Measurements from ENCODE around the gene MMP25.

GRCh38 chr16:3026609-3027488 lies 19.5 kb upstream of the MMP25 start:
- TF ChIP-seq, protein P1, sequence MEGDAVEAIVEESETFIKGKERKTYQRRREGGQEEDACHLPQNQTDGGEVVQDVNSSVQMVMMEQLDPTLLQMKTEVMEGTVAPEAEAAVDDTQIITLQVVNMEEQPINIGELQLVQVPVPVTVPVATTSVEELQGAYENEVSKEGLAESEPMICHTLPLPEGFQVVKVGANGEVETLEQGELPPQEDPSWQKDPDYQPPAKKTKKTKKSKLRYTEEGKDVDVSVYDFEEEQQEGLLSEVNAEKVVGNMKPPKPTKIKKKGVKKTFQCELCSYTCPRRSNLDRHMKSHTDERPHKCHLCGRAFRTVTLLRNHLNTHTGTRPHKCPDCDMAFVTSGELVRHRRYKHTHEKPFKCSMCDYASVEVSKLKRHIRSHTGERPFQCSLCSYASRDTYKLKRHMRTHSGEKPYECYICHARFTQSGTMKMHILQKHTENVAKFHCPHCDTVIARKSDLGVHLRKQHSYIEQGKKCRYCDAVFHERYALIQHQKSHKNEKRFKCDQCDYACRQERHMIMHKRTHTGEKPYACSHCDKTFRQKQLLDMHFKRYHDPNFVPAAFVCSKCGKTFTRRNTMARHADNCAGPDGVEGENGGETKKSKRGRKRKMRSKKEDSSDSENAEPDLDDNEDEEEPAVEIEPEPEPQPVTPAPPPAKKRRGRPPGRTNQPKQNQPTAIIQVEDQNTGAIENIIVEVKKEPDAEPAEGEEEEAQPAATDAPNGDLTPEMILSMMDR (IDR thresholded peaks at IDR 0.05; ENCODE audit: insufficient read depth, low read length, poor library complexity, severe bottlenecking): no peak
- no peak for TF ChIP-seq EZH2phosphoT487 (conservative IDR thresholded peaks at IDR 0.05; ENCODE audit: low read length)
